CD4-positive, alpha-beta T cell treated with Interleukin-6 for 4 hours (primary cell): ENCODE measurements around the gene HCST.
"Not testable (repeated sequence)": the region's sequence is repeated elsewhere in the genome, so short reads cannot be mapped to it uniquely, and the experiment has no call there.

Source experiments
- DNase-seq: peaks from one replicate; pipeline ENCODE4 v3.0.0-alpha.2; 2020; ENCODE audit warnings: mixed read lengths

Gene HCST, protein sequence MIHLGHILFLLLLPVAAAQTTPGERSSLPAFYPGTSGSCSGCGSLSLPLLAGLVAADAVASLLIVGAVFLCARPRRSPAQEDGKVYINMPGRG

DNA sequence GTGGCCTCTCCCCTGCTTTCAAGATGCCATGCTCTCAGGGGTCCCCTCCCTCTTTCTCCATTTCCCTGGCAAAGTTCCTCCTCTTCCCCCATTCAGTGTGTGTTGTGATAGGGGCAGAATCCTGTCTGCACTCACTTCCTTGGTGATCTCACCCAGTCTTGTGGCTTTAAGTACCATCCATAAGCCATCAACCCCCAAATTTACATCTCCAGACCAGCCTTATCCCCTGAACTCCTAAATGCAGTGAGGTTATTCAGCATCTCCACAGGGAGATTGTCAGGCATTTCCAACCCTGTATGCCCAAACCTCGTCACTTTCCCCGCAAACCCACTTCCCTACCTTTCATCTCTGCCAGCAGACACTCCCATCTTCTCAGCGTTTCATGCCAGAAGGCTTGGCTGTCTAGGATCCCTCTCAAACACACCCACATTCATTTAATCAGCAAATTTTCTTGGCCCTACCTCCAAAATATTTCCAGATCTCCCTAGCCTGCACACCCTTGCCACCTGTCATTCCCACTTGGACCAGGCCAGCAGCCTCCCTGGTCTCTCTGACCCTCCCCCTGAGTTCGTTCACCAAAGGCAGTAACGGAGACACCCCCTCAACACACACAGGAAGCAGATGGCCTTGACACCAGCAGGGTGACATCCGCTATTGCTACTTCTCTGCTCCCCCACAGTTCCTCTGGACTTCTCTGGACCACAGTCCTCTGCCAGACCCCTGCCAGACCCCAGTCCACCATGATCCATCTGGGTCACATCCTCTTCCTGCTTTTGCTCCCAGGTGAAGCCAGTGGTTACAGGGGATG, at the start of gene HCST:
Gene HCST, plus strand, starts transcription at position 676 of the 808 bp plus-strand sequence. Its CDS starts 65 bp downstream, at position 741.
- peak; percentile 53 for DNase-seq

DNA sequence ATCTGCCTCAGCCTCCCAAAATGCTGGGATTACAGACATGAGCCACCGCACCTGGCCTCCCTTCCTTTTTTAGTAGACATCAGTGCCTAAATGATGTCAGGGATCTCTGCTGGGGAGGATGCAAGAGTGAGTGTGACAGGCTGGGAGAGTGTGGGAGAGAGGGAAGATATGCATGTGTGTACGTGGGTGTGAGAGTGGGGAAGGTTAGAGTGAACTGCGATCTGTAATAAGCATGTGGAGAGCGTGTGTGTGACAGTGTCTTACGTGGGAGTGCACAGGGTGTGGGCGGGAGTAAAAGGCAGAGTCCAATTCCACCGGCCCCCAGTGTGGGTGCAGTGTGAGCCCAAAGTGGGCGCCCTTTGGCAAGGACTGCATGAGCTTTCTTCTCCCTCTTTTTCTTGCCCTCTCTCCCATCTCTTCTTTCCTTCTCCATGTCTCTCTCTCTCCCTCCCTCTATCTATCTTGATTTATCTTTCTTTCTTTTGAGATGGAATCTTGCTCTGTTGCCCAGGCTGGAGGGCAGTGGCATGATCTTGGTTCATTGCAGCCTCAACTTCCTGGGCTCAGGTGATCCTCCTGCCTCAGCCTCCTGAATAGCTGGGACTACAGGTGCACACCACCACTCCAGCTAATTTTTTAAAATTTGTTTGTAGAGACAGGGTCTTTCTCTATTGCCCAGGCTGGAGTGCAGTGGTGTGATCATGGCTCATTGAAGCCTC, 49.1 kb upstream of the HCST start:
- DNase-seq: no peak

DNA sequence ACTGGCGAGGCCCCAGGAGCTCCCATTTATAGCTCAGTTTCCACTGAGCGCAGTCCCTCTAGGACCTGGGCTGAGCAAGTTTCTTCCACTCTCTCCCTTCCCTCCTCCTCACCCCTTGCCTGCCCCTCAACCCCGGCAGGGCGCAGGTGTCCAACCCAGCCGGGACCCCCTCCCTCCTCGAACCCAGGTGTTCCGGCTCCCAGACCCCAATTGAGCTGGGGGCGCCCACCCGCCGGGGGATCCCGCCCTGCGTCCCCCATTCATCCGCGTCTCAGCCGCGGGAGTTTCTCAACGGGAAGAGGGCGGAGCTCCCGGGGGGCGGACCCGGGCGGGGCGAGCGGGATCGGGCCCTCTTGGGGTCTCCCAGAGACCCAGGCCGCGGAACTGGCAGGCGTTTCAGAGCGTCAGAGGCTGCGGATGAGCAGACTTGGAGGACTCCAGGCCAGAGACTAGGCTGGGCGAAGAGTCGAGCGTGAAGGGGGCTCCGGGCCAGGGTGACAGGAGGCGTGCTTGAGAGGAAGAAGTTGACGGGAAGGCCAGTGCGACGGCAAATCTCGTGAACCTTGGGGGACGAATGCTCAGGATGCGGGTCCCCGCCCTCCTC, 45.7 kb upstream of the HCST start, which contains the start of gene KIRREL2:
Gene KIRREL2, plus strand, starts transcription at position 366 of the 604 bp plus-strand sequence. Its CDS starts 209 bp downstream, at position 575.
- DNase-seq: peak; percentile 47

DNA sequence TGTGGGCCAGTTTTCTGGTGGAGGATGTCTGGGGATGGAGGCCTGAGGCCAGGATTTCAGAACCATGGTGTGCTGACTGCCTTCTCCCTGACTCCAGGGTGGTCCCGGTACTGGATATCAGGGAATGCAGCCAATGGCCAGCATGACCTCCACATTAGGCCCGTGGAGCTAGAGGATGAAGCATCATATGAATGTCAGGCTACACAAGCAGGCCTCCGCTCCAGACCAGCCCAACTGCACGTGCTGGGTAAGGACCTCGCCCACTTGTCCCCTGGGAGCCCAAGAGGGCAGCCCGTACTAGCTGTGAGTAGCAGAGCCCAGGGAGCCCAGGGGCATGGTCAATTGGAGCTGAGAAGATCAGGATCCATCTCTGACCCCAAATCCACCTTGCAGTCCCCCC, 44.0 kb upstream of the HCST start:
- no peak for DNase-seq

DNA sequence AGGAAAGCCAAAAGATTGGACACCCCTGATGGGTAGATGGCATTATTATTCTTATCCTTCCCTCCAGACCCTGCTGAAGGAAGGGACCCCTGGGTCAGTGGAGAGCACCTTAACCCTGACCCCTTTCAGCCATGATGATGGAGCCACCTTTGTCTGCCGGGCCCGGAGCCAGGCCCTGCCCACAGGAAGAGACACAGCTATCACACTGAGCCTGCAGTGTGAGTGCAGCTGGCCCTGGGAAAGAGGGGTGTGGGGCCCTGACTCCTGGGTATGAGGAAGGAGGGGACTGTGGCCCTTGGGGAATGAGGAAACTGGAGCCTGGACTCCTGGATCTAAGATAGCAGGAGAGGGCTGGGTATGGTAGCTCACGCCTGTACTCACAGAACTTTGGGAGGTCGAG, 42.9 kb upstream of the HCST start:
- no peak for DNase-seq

DNA sequence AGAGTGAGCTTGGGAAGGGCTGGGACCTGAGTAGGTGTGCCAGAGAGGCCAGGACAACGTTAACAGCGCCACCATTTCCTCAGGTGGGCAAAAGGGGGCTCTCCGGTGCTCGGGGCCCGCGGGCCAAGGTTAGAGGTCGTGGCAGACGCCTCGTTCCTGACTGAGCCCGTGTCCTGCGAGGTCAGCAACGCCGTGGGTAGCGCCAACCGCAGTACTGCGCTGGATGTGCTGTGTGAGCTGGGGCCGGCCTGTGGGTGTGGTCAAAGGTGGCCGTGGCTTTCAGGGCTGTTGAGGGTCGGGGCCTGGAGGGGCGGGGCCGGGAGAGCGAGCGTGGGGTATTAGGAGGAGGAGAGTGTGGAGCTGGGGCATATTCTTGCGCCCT, 41.9 kb upstream of the HCST start:
- DNase-seq: no peak

DNA sequence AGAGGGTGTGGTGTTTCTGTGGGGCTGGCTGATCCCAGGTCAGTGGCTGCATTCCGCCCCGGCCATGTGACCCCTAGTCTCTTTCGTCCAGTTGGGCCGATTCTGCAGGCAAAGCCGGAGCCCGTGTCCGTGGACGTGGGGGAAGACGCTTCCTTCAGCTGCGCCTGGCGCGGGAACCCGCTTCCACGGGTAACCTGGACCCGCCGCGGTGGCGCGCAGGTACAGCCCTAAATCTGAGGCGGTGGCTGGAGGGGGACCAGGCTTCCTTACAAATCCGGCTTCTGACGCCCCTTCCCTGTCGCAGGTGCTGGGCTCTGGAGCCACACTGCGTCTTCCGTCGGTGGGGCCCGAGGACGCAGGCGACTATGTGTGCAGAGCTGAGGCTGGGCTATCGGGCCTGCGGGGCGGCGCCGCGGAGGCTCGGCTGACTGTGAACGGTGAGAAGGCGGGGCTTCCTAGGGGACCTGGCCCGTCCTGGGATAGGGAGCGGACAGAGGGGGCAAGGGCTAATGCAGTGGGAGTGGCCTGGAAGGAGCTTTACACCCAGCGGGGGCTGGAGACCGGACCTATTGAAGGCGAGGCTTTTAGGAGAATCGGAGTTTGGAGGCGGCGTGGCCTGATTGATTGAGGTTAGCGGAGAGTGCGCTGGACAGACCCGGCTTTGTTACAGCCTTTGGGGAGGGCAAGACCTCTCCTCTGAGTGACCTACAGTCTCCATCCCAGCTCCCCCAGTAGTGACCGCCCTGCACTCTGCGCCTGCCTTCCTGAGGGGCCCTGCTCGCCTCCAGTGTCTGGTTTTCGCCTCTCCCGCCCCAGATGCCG, 41.3 kb upstream of the HCST start:
- DNase-seq: no peak

DNA sequence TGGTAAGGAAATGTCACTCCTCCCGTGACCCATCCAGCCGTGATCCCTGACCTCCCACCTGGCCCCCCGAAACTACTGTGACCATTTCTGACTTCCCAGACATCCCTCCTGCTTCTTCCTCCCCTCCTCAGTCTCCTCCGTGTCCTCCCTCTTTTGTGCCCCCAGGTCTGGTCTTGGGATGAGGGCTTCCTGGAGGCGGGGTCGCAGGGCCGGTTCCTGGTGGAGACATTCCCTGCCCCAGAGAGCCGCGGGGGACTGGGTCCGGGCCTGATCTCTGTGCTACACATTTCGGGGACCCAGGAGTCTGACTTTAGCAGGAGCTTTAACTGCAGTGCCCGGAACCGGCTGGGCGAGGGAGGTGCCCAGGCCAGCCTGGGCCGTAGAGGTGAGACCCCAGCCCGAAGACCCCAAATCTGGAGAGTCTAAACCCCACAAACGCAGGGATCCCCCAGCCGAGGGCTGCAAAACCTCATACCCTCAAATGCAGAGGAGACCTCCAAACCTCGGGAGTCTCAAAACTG, 40.6 kb upstream of the HCST start:
- no peak for DNase-seq

DNA sequence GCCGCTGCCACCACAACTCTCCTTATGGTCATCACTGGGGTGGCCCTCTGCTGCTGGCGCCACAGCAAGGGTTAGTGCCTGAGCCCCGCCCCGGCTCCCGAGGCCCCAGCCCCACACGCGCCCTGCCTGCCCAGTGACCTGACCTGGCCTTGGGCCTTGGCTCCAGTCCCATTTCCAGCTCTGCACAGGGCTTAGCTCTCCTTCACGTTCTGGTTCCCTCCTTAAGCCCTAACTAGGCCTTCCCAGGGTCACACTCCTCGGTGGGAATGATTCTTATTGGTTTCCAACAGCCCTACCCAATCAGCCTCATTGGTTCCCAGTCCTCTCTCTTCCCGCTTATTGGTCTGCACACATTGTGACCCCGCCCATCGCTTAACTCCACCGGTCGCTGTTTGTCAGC, 39.8 kb upstream of the HCST start:
- DNase-seq: no peak

DNA sequence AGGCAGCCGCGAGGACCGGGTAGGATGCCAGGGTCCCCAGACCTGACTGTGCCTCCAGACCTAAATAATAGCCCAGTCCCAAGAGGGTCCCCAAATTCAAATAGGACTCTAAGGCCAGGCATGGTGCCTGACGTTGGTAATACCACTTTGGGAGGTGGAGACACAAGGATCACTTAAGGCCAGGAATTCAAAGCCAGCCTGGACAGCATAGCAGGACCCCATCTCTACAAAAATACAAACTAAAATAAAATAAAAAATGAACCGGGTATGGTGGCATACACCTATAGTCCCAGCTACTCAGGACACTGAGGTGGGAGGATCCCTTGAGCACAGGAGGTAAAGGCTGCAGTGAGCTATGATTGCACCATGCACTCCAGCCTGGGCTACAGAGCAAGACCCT, 39.3 kb upstream of the HCST start:
- no peak for DNase-seq

DNA sequence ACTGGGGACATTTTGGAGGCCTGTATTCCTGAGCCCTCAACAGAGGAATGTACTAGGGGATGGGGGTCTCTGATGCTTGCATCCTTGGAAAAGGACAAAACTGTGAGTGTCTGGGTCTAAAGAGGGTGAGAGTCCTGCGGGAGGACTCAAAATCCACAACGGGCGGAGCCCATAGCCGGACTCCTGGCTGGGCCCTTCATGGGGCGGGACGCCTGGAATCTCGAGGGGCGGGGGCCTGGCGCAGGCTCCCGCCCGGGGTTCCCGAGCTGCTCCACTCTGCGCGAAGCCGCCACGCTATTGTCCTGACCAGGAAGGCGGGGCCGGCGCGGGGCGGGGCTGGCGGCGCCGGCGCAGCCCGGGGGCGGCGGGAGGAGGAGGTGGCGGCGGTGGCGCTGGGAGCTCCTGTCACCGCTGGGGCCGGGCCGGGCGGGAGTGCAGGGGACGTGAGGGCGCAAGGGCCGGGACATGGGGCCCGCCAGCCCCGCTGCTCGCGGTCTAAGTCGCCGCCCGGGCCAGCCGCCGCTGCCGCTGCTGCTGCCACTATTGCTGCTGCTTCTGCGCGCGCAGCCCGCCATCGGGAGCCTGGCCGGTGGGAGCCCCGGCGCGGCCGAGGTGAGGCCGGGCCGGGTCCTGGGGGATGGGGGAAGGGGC, 34.0 kb upstream of the HCST start, which contains the start of gene APLP1:
Gene APLP1, plus strand, starts transcription at position 403 of the 651 bp plus-strand sequence. Its CDS starts 63 bp downstream, at position 466.
- DNase-seq: peak; percentile 76

DNA sequence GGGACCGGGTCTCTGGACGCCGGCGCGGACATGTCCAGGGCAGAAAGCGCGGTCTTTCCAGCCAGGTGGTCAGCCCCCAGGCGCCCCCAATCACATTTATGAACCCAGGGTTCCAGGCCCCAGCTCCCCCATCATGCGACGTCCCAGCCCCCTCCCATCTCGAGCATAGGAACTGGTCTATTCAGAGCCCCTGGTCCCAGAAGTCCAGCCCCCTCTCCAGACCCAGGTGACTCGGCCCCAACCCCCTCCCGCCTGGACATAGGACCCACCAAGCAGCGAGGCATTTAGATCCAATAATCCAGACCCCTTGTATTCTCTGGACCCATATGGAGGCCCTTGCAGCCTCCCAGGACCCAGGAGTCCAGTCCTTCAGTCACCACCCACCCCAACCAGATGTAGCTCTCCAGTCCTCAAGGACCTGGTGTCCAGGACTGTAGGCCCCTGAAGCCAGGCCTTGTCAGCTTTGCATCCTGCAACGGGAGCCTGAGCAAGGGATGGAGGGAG, 33.5 kb upstream of the HCST start:
- DNase-seq: no peak

DNA sequence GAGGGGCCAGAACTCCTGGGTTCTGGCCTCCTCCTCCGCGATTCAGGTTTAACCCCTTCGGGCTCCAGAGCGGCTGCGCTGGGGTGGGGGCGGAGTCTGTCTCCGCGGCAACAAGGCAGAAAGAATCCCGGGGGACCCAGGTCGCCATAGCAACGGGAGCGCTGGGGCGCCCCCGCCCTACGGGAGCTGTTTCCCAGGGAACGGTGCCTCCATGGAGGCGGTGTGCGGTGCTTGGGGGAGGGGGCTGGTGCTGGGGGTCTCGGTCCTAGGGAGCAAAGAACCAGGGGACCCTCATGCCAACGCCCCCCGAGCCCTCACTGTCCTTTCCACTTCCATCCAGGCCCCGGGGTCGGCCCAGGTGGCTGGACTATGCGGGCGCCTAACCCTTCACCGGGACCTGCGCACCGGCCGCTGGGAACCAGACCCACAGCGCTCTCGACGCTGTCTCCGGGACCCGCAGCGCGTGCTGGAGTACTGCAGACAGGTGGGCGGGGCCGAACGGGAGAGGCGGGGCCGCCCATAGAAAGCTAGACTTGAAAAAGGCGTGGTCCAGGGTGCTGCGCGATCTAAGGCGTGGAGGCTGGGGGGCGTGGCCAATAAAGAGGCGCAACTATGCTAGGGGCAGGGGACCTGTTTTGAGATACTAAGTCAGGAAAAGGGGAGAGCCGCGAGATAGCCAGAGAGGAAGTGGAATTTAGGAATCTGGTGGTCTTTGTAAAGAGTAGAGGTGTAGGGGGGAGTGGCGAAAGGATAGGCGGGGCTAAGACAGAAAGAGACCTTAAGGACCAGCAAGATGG, 32.8 kb upstream of the HCST start:
- DNase-seq: peak; percentile 82

DNA sequence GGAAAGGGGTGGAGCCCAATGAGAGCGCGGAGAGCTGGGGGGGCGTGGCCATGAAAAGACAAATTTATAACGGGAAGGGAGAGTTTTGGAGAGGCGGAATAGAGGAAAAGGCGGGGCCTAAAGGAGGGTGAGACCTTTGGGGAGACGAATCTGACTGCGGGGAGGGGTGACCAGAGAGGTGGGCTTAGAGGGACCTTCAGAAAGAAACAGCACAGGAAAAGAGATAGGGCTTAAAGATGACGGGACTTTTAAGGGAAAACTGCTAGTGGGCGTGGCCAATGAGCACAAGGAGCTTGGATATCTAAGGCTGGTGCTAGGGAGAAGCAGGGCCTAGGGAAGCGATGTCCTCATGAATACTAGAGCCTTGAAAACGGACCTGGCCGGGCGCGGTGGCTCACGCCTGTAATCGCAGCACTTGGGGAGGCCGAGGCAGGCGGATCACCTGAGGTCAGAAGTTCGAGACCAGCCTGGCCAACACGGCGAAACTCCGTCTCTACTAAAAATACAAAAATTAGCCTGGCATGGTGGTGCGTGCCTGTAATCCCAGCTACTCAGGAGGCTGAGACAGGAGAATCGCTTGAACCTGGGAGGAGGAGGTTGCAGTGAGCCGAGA, 32.1 kb upstream of the HCST start:
- DNase-seq: not testable (repeated sequence)

DNA sequence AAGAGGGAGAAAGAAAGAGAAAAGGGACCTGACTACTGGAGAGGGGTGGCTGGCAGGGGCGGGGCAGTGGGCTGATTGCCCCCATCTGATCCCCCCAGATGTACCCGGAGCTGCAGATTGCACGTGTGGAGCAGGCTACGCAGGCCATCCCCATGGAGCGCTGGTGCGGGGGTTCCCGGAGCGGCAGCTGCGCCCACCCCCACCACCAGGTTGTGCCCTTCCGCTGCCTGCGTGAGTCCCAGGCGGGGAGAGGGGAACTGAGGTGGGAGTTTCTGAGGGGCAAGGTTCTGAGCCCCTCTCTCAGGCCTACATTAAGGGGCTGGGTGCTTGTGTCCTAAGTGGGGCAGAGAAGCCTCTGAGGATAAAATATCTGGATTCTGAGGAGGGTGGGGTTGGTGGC, 31.5 kb upstream of the HCST start:
- DNase-seq: no peak

DNA sequence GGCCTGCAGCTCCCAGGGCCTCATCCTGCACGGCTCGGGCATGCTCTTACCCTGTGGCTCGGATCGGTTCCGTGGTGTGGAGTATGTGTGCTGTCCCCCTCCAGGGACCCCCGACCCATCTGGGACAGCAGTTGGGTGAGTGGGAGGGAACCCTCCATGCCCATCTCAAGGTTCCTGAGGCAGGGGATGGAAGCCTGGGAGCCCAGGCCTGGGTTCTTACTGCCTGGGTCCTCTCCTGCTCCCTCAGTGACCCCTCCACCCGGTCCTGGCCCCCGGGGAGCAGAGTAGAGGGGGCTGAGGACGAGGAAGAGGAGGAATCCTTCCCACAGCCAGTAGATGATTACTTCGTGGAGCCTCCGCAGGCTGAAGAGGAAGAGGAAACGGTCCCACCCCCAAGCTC, 30.7 kb upstream of the HCST start:
- no peak for DNase-seq

DNA sequence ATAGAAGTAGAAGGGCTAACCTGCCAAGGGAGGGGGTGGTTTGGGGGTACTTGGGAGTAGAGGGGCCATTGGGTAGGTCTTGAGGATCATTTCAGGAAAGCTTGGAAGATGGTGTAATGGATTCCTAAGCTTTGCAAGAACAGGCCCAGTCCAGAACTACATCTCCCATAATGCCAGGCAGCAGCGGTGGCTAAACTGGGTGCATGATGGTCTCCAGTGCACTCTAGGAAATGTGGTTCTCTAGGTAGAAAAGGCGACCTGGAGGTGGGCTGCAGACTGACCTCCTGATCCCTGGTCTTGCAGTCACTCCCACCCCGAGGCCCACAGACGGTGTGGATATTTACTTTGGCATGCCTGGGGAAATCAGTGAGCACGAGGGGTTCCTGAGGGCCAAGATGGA, 30.1 kb upstream of the HCST start:
- DNase-seq: no peak

DNA sequence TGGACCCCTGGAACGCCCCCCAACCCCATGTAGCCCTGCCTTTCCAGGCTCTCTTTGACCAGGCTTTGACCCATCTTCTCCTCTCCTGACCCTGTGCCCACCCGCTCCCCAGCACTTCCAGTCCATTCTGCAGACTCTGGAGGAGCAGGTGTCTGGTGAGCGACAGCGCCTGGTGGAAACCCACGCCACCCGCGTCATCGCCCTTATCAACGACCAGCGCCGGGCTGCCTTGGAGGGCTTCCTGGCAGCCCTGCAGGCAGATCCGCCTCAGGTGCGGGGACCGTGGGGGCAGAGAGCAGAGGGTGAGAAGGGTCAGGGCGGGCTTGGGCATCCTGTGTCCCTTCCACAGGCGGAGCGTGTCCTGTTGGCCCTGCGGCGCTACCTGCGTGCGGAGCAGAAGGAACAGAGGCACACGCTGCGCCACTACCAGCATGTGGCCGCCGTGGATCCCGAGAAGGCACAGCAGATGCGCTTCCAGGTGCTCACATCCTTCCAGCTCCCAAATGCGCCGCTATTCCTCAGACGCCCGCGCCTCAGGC, 27.9 kb upstream of the HCST start:
- DNase-seq: no peak

DNA sequence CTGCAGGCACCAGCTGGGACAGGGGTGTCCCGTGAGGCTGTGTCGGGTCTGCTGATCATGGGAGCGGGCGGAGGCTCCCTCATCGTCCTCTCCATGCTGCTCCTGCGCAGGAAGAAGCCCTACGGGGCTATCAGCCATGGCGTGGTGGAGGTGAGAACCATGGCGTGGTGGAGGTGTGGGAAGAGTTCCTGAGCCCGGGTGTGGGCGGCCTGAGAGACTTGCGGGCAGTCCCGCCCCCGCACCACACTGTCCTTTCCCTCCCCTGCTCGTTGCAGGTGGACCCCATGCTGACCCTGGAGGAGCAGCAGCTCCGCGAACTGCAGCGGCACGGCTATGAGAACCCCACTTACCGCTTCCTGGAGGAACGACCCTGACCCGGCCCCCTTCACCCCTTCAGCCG, 23.3 kb upstream of the HCST start:
- DNase-seq: no peak

DNA sequence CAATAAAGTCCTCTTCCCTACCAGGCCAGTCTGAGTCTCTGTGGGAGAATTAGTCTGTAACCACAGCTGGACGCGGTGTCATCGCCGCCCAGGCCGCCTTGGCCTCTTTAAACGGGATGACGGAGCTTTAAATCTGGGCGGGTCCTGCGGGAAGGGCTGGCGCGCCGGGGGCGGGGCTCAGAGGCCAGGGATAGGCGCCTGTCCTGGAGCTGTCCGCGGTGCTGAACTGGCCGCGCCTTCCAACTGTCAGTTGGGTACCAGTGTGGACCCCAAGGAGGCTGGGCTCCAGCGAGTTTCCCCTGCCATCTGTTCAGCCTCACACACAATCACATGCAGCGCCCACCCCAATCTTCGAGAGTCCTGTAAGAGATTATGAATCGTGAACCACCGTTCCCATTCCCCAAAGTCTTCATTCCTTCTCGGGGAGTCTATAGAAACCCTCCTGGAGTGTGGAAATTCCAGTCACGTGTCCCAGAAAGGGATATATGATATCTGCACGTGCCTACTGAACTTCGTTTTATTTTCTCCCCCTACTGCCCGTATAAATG, 22.5 kb upstream of the HCST start:
- DNase-seq: peak; percentile 80
